Adipose tissue (tissue), 3 donors: ENCODE measurements around the gene ZFPL1. TPM values are rescaled to one million over a fixed set of nuclear protein-coding genes. Genes with fewer than 3 reads are reported as not detected.

Experiments used
- H3K27ac ChIP-seq: one replicate; pipeline ENCODE4 v1.5.1; 2013; ENCODE audit warnings: low read depth, low read length
- WGBS, 3 donors: extraction: QIAGEN DNeasy Blood & Tissue Kit; methylation state at CpG; one replicate each; pipeline ENCODE4 v1.1.7; 2013; 5-methylcytosine and 5-hydroxymethylcytosine counted together
- polyA plus RNA-seq, 3 donors: library from polyadenylated mRNA; stranded (reverse); fragments of 200-250 nt; gene quantifications; one replicate each; pipeline ENCODE4 v1.2.3, GENCODE V29; 2013
- donor health status: healthy with polysubstance abuse.
- donor health status: Bipolar disorder and iron deficiency.
- donor health status: healthy.

Gene ZFPL1
- polyA plus RNA-seq: 10 to 100 TPM; 29.7 to 40.9 (median 35.5) TPM

GRCh38 chr11:65083834-65084597 lies at the start of gene ZFPL1, which contains the start of gene CDCA5:
Gene ZFPL1, plus strand, starts transcription at chr11:65084222. Its CDS starts 477 bp downstream, at chr11:65084699.
Gene CDCA5, minus strand, starts transcription at chr11:65084040. Its CDS starts 62 bp downstream, at chr11:65083978.
- peak within 1 kb of the TSS; percentile 91 for H3K27ac ChIP-seq
- 0% methylated on average over 66 to 79 of the region's 79 CpGs for WGBS, 3 donors

- WGBS, 3 donors: 67 to 100% (median 96%) methylated on average over 2 of the region's 2 CpGs
- no peak overlapping the region for H3K27ac ChIP-seq
Measured at GRCh38 chr11:65034423-65034822, 49.6 kb upstream of the ZFPL1 start.

GRCh38 chr11:65035579-65035978 lies 48.4 kb upstream of the ZFPL1 start:
- no peak overlapping the region for H3K27ac ChIP-seq
- 71 to 82% (median 73%) methylated on average over 11 of the region's 11 CpGs for WGBS, 3 donors

GRCh38 chr11:65036931-65037330 lies 47.1 kb upstream of the ZFPL1 start:
- 41 to 89% (median 77%) methylated on average over 6 of the region's 6 CpGs for WGBS, 3 donors
- H3K27ac ChIP-seq: no peak overlapping the region

- WGBS, 3 donors: 11 to 21% (median 19%) methylated on average over 7 of the region's 7 CpGs
Measured at GRCh38 chr11:65040520-65040846, 43.5 kb upstream of the ZFPL1 start.

GRCh38 chr11:65040847-65041622 lies 43.0 kb upstream of the ZFPL1 start, which contains the start of gene SAC3D1:
Gene SAC3D1, plus strand, starts transcription at chr11:65041210. Its CDS starts 83 bp downstream, at chr11:65041293.
- WGBS, 3 donors: 0% methylated on average over 65 to 91 of the region's 91 CpGs
- no peak within 1 kb of the TSS for H3K27ac ChIP-seq

More at GRCh38 chr11:65040520-65040846, 43.5 kb upstream of the ZFPL1 start:
- no peak overlapping the region for H3K27ac ChIP-seq

GRCh38 chr11:65042891-65043290 lies 41.1 kb upstream of the ZFPL1 start:
- WGBS, 3 donors: 91 to 94% (median 92%) methylated on average over 6 of the region's 6 CpGs
- no peak overlapping the region for H3K27ac ChIP-seq

GRCh38 chr11:65043881-65044501 lies 40.0 kb upstream of the ZFPL1 start:
- 68 to 88% (median 72%) methylated on average over 19 to 23 of the region's 23 CpGs for WGBS, 3 donors
- H3K27ac ChIP-seq: no peak overlapping the region

GRCh38 chr11:65045061-65045460 lies 39.0 kb upstream of the ZFPL1 start:
- 87 to 96% (median 94%) methylated on average over 5 of the region's 5 CpGs for WGBS, 3 donors
- H3K27ac ChIP-seq: no peak overlapping the region

GRCh38 chr11:65045728-65046127 lies 38.3 kb upstream of the ZFPL1 start:
- 84 to 88% (median 87%) methylated on average over 7 of the region's 7 CpGs for WGBS, 3 donors

GRCh38 chr11:65047581-65048422 lies 36.2 kb upstream of the ZFPL1 start:
- WGBS, 3 donors: 8 to 37% (median 12%) methylated on average over 46 to 56 of the region's 56 CpGs
- no peak overlapping the region for H3K27ac ChIP-seq

More at GRCh38 chr11:65045728-65046127, 38.3 kb upstream of the ZFPL1 start:
- no peak overlapping the region for H3K27ac ChIP-seq

GRCh38 chr11:65051398-65051858 lies 32.6 kb upstream of the ZFPL1 start:
- no peak overlapping the region for H3K27ac ChIP-seq
- 76 to 84% (median 84%) methylated on average over 9 of the region's 9 CpGs for WGBS, 3 donors

GRCh38 chr11:65053827-65054508 lies 30.1 kb upstream of the ZFPL1 start:
- 29 to 61% (median 32%) methylated on average over 8 of the region's 8 CpGs for WGBS, 3 donors
- no peak overlapping the region for H3K27ac ChIP-seq

GRCh38 chr11:65055538-65055937 lies 28.5 kb upstream of the ZFPL1 start:
- 78 to 94% (median 78%) methylated on average over 1 of the region's 1 CpG for WGBS, 3 donors
- no peak overlapping the region for H3K27ac ChIP-seq

- no peak overlapping the region for H3K27ac ChIP-seq
- 90 to 91% (median 90%) methylated on average over 6 of the region's 6 CpGs for WGBS, 3 donors
Measured at GRCh38 chr11:65056999-65057398, 27.0 kb upstream of the ZFPL1 start.

- H3K27ac ChIP-seq: no peak overlapping the region
- 82 to 94% (median 88%) methylated on average over 7 of the region's 7 CpGs for WGBS, 3 donors
Measured at GRCh38 chr11:65057526-65057925, 26.5 kb upstream of the ZFPL1 start.

- H3K27ac ChIP-seq: no peak overlapping the region
- WGBS, 3 donors: 71 to 79% (median 73%) methylated on average over 13 of the region's 13 CpGs
Measured at GRCh38 chr11:65058012-65058411, 26.0 kb upstream of the ZFPL1 start.
